ENCODE data around the gene MACROD2. TPM values are rescaled to one million over a fixed set of nuclear protein-coding genes. Genes with fewer than 3 reads are reported as not detected.
"Not testable (repeated sequence)": the region's sequence is repeated elsewhere in the genome, so short reads cannot be mapped to it uniquely, and the experiment has no call there.

The MACROD2 gene
- total and polyA plus RNA-seq, 7 donors, result 0.20 to 4.8 (median 0.87) TPM

DNA sequence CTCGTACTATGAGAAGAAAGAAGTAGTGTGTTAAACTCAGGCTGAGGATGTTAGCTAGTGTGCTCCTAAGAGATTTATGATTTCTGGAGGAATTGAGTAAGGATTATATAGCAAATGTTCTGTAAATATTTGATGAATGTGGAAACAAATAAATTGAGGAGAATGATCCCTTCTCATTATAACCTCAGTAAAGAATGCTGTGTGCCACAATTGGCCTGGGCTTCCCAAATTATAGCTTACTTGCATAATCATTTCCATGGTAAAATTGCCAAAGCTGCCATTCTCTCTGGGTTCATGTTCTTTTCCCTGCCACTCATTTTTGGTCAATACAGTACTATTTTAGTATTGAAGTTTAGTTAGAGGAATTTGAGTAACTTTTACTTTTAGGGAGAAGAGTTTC is 213.6 kb downstream of the MACROD2 start:
- TF ChIP-seq, protein P1, sequence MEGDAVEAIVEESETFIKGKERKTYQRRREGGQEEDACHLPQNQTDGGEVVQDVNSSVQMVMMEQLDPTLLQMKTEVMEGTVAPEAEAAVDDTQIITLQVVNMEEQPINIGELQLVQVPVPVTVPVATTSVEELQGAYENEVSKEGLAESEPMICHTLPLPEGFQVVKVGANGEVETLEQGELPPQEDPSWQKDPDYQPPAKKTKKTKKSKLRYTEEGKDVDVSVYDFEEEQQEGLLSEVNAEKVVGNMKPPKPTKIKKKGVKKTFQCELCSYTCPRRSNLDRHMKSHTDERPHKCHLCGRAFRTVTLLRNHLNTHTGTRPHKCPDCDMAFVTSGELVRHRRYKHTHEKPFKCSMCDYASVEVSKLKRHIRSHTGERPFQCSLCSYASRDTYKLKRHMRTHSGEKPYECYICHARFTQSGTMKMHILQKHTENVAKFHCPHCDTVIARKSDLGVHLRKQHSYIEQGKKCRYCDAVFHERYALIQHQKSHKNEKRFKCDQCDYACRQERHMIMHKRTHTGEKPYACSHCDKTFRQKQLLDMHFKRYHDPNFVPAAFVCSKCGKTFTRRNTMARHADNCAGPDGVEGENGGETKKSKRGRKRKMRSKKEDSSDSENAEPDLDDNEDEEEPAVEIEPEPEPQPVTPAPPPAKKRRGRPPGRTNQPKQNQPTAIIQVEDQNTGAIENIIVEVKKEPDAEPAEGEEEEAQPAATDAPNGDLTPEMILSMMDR (IDR thresholded peaks at IDR 0.05), result no peak
- ATAC-seq (no peak), DNase-seq (no peak)
- no peak overlapping the region for H3K4me3 ChIP-seq
- no peak overlapping the region for H3K27ac ChIP-seq
- no peaks in the 10 kb centered on the region for H3K4me1 ChIP-seq
- no peaks in the 10 kb centered on the region for H3K9me3 ChIP-seq
- intact Hi-C loops (cut with DNase I), result no loop called here
- 92 to 97% (median 92%) methylated on average over 1 of the region's 1 CpG for WGBS, 3 donors
- no peaks in the 10 kb centered on the region for H3K27me3 ChIP-seq (ENCODE audit: insufficient read depth in 3 of 3, low read length in 2 of 3)
- no peaks in the 10 kb centered on the region for H3K36me3 ChIP-seq (ENCODE audit: insufficient read depth in 1 of 2, low read depth in 1 of 2)

DNA sequence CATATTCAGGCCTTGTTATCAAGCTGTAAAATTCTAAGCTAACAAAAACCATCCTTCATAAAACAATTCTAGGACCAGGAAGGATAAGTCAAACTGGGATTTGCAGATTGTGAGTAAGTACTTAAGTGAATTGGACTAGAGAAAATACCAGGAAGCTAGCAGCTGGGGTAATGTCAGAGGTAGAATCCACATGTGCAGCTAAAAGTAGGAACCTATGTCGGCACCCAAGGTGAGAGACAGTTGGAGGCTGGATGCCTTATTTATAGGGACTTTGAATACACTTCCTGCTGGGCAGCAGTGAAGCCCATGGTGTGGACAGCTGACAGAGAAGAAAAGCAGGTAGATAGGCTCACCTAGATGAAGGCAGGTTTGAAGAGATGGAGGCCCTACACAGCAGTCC is 214.8 kb downstream of the MACROD2 start:
- Histone ChIP-seq H3K4me3 (no peak overlapping the region), H3K27ac (no peak overlapping the region), H3K9me3 (no peaks in the 10 kb centered on the region), H3K4me1 (no peaks in the 10 kb centered on the region), H3K36me3 (ENCODE audit: insufficient read depth in 1 of 2, low read depth in 1 of 2) (no peaks in the 10 kb centered on the region), H3K27me3 (ENCODE audit: insufficient read depth in 3 of 3, low read length in 2 of 3) (no peaks in the 10 kb centered on the region)
- TF ChIP-seq, protein P1 (IDR thresholded peaks at IDR 0.05), result no peak
- DNase-seq, result no peak
- ATAC-seq, result no peak
- WGBS, 3 donors, result 58 to 89% (median 62%) methylated on average over 1 of the region's 1 CpG
- intact Hi-C loops (cut with DNase I), result no loop called here

DNA sequence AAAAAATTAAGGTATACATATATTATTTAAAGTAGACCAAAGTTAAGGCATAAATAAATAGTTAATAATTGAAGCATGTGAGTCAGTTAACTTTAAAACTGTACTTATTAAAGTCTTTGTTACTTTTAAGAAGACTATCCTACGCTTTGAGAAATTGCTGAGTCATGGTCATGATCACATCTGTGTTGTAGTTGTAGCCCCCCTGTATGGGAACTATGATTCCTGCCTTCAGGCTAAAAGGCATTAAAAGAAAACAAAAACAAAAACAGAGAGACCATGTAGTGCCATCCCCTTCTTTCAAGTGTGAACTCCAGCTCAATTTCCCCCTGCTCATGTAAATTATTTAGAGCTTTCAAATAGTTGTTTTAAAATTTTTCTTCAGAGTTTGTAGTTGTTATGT is 218.7 kb downstream of the MACROD2 start:
- TF ChIP-seq, protein P1 (IDR thresholded peaks at IDR 0.05), result no peak
- Histone ChIP-seq H3K9me3 (no peaks in the 10 kb centered on the region), H3K27ac (no peak overlapping the region), H3K4me1 (no peaks in the 10 kb centered on the region), H3K27me3 (ENCODE audit: insufficient read depth in 3 of 3, low read length in 2 of 3) (no peaks in the 10 kb centered on the region), H3K4me3 (no peak overlapping the region), H3K36me3 (ENCODE audit: insufficient read depth in 1 of 2, low read depth in 1 of 2) (no peaks in the 10 kb centered on the region)
- DNase-seq (no peak), ATAC-seq (no peak)
- intact Hi-C loops (cut with DNase I), result no loop called here
- WGBS, 3 donors, result 52 to 55% (median 54%) methylated on average over 1 of the region's 1 CpG

DNA sequence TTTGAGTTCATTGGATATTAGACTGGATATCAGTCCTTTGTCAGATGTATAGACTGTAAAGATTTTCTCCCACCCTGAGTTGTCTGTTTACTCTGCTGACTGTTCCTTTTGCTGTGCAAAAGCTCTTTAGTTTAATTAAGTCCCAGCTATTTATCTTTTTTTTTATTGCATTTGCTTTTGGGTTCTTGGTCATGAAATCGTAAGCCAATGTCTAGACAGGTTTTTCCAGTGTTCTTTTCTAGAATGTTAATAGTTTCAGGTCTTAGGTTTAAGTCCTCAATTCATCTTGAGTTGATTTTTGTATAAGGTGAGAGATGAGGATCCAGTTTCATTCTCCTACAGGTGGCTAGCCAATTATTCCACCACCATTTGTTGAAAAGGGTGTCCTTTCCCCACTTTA is 220.6 kb downstream of the MACROD2 start:
- DNase-seq; intact Hi-C loops (cut with DNase I); H3K36me3 ChIP-seq (ENCODE audit: insufficient read depth in 1 of 2, low read depth in 1 of 2); H3K27ac ChIP-seq; H3K9me3 ChIP-seq; ATAC-seq; H3K27me3 ChIP-seq (ENCODE audit: insufficient read depth in 3 of 3, low read length in 2 of 3); H3K4me1 ChIP-seq; H3K4me3 ChIP-seq: not testable (repeated sequence)
- 78 to 87% (median 82%) methylated on average over 1 of the region's 1 CpG for WGBS, 3 donors

DNA sequence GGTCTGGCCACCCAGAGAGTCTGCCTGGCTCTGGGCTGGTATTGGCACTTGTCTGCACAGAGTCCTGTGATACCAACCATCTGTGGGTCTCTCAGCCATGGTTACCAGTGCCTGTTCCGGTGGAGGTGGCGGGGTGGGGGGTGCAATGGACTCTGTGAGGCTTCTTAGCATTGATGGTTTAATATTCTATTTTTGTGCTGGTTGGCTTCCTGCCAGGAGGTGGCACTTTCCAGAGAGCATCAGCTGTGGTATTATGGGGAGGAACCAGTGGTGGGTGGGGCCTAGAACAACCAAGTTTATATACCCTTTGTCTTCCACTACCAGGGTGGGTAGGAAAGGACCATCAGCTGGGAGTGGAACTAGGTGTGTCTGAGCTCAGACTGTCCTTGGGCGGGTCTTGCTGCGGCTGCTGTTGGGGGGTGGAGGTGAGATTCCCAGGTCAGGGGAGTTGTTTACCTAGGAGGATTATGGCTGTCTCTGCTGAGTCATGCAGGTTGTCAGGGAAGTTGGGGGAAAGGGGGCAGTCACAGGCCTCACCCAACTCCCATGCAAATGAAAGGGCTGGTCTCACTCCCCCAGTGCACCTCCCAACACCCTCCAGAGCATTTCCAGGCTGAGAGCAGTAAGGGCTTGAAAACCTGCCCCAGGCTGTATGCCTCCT is 224.6 kb downstream of the MACROD2 start:
- Histone ChIP-seq H3K27me3 (ENCODE audit: insufficient read depth in 3 of 3, low read length in 2 of 3) (no peaks in the 10 kb centered on the region), H3K27ac (no peak overlapping the region), H3K4me3 (no peak overlapping the region), H3K4me1 (no peaks in the 10 kb centered on the region), H3K9me3 (no peaks in the 10 kb centered on the region), H3K36me3 (ENCODE audit: insufficient read depth in 1 of 2, low read depth in 1 of 2) (no peaks in the 10 kb centered on the region)
- TF ChIP-seq, protein P1 (IDR thresholded peaks at IDR 0.05), result no peak
- ATAC-seq (no peak), DNase-seq (no peak)
- intact Hi-C loops (cut with DNase I), result no loop called here
- WGBS, 3 donors, result 66 to 79% (median 77%) methylated on average over 4 of the region's 4 CpGs

All from psoas muscle (tissue), 8 donors.